Measurements from ENCODE around the gene ARMC8. TPM values are rescaled to one million over a fixed set of nuclear protein-coding genes. Genes with fewer than 3 reads are reported as not detected.

Gene ARMC8
- total and polyA plus RNA-seq, 10 donors, result 13.7 to 95.0 (median 62.2) TPM

DNA sequence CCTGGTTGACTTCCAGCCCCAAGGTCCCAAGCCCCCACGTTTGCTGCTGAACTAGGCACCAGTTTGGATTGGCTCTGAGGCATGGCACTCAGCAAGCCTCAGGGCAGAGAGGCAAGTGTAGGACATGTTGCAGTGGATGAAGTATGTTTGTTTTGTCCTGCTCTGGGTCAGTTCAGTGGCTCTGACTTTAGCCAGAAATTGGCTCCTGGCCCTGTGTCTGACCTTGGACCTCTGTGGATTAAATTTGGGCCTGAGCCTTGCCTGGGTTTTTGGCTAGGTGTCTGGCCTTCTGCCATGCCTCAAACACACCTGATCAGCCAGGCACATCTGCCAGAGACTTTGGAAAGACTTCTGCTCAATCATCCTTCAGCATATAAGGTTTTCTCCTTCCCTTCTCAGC lies 157.7 kb downstream of the ARMC8 start:
- intact Hi-C loops (cut with DNase I; ENCODE audit: low total_unique reads), result no loop called here
- peaks cover 0 to 61% (median 22%) of the 10 kb centered on the region in 7 donors for H3K27me3 ChIP-seq (replicated peaks in 1 of 7)
- H3K36me3 ChIP-seq, result no peaks in the 10 kb centered on the region
- peaks cover 0 to 26% (median 21%) of the 10 kb centered on the region in 6 donors for H3K4me1 ChIP-seq
- H3K4me3 ChIP-seq, result no peak overlapping the region
- TF ChIP-seq, protein P1, sequence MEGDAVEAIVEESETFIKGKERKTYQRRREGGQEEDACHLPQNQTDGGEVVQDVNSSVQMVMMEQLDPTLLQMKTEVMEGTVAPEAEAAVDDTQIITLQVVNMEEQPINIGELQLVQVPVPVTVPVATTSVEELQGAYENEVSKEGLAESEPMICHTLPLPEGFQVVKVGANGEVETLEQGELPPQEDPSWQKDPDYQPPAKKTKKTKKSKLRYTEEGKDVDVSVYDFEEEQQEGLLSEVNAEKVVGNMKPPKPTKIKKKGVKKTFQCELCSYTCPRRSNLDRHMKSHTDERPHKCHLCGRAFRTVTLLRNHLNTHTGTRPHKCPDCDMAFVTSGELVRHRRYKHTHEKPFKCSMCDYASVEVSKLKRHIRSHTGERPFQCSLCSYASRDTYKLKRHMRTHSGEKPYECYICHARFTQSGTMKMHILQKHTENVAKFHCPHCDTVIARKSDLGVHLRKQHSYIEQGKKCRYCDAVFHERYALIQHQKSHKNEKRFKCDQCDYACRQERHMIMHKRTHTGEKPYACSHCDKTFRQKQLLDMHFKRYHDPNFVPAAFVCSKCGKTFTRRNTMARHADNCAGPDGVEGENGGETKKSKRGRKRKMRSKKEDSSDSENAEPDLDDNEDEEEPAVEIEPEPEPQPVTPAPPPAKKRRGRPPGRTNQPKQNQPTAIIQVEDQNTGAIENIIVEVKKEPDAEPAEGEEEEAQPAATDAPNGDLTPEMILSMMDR (IDR thresholded peaks at IDR 0.05 in 8 of 11, conservative IDR thresholded peaks at IDR 0.05 in 3 of 11), result no peak
- TF ChIP-seq POLR2A (IDR thresholded peaks at IDR 0.05) (no peak), POLR2AphosphoS5 (IDR thresholded peaks at IDR 0.05) (no peak)
- H3K9me3 ChIP-seq, result no peaks in the 10 kb centered on the region
- no peak overlapping the region for H3K27ac ChIP-seq
- WGBS, 5 donors, result 43 to 80% (median 67%) methylated on average over 1 of the region's 1 CpG
- no peak for DNase-seq

Other genes starting within 250 kb of the ARMC8 start
- not detected for gene CLDN18, start 177.1 kb upstream of the ARMC8 start, total RNA-seq
- gene CLDN18, start 177.1 kb upstream of the ARMC8 start, polyA plus RNA-seq, result not detected
- gene DZIP1L, start 71.7 kb upstream of the ARMC8 start, total RNA-seq, result 10 to 100 TPM in 6 of 7 donors, 1 to 10 TPM in 1; 9.3 to 38.6 (median 15.0) TPM
- 1 to 10 TPM in 2 of 3 donors, under 1 TPM in 1; 0.85 to 2.8 (median 2.5) TPM for gene DZIP1L, start 71.7 kb upstream of the ARMC8 start, polyA plus RNA-seq
- gene A4GNT, start 54.9 kb upstream of the ARMC8 start, total RNA-seq, result not detected
- not detected for gene A4GNT, start 54.9 kb upstream of the ARMC8 start, polyA plus RNA-seq
- 10 to 100 TPM; 16.8 to 19.2 (median 17.4) TPM for gene DBR1, start 12.4 kb upstream of the ARMC8 start, total RNA-seq
- 10 to 100 TPM in 1 of 3 donors, 1 to 10 TPM in 2; 8.1 to 10.2 (median 8.3) TPM for gene DBR1, start 12.4 kb upstream of the ARMC8 start, polyA plus RNA-seq
- gene NME9, start 142.6 kb downstream of the ARMC8 start, total RNA-seq, result 1 to 10 TPM in 1 of 7 donors, under 1 TPM in 3, not detected in 3; 0.37 to 4.1 (median 0.54) TPM
- gene NME9, start 142.6 kb downstream of the ARMC8 start, polyA plus RNA-seq, result under 1 TPM in 2 of 3 donors, not detected in 1; 0.14 to 0.16 TPM
- gene MRAS, start 161.3 kb downstream of the ARMC8 start, total RNA-seq, result 10 to 100 TPM; 15.4 to 36.7 (median 24.2) TPM
- gene MRAS, start 161.3 kb downstream of the ARMC8 start, polyA plus RNA-seq, result 10 to 100 TPM in 1 of 3 donors, 1 to 10 TPM in 2; 4.1 to 18.6 (median 5.1) TPM
- not detected for gene ESYT3, start 247.3 kb downstream of the ARMC8 start, total RNA-seq
- under 1 TPM in 1 of 3 donors, not detected in 2; 0.02 TPM for gene ESYT3, start 247.3 kb downstream of the ARMC8 start, polyA plus RNA-seq

Data from spleen (tissue), 11 donors.